RWPE1 (cell line): Measurements from ENCODE around the gene COPRS.
"Not testable (repeated sequence)": the region's sequence is repeated elsewhere in the genome, so short reads cannot be mapped to it uniquely, and the experiment has no call there.

Experiments used
- CTCF ChIA-PET: fragments of 350-600 bp; sonication (Branson Sonifier 250); formaldehyde crosslinking; extraction: SDS; loops from one replicate; lab custom pipeline; 2021; lab: Yijun Ruan, JAX
- POLR2A ChIA-PET: fragments of 400-600 bp; formaldehyde crosslinking; extraction: SDS; loops from one replicate; lab custom pipeline; 2020; ENCODE audit warnings: antibody characterized with exemption; ENCODE audit not compliant: low non-redundant PET; lab: Yijun Ruan, JAX
- DNase-seq: peaks from one replicate; pipeline ENCODE4 v3.0.0; 2012; ENCODE audit warnings: low spot score
- H3K27ac ChIP-seq: fragments of 450-650 bp; 2 replicates; pipeline ENCODE4 v1.5.1; 2017
- TF ChIP-seq, protein P1 (sequence below): fragments of 450-650 bp; conservative IDR thresholded peaks from 2 replicates; pipeline ENCODE4 v1.5.1; 2017; ENCODE audit warnings: low read depth, mild to moderate bottlenecking

The COPRS gene

DNA sequence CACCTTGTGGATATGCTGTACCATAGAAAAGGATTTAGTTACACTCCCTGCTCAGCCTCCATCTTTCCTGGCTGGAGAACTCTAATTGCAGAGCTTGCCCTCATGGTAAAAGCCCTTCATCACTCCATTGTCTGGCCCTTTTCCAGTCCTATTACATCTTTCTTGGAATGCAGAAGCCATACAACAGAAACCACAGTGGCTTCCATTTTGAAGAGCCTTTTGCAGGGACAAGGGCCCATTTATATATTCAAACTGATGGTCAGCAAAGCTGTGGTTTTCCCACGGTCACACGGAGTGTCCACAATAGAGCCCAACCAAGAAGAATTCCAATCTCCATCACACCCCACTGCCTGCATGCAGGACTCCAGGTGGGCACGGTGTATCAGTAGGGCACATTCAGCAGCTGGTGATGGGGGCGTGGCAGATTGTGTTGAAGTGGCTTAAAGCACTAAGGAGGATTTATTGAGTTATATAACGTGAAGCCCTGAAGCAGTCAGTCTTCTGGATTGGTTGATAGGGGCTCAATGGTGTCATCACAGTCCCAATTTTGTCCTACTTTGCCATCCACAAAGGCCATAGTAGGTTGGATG, 20.3 kb downstream of the COPRS start:
- CTCF ChIA-PET, result interaction anchor here (0.6 kb wide), 1 partner anchor 98 kb away, joined by 5 read pairs; no protein-coding TSS in a partner anchor
- TF ChIP-seq, protein P1, sequence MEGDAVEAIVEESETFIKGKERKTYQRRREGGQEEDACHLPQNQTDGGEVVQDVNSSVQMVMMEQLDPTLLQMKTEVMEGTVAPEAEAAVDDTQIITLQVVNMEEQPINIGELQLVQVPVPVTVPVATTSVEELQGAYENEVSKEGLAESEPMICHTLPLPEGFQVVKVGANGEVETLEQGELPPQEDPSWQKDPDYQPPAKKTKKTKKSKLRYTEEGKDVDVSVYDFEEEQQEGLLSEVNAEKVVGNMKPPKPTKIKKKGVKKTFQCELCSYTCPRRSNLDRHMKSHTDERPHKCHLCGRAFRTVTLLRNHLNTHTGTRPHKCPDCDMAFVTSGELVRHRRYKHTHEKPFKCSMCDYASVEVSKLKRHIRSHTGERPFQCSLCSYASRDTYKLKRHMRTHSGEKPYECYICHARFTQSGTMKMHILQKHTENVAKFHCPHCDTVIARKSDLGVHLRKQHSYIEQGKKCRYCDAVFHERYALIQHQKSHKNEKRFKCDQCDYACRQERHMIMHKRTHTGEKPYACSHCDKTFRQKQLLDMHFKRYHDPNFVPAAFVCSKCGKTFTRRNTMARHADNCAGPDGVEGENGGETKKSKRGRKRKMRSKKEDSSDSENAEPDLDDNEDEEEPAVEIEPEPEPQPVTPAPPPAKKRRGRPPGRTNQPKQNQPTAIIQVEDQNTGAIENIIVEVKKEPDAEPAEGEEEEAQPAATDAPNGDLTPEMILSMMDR, result no peak

DNA sequence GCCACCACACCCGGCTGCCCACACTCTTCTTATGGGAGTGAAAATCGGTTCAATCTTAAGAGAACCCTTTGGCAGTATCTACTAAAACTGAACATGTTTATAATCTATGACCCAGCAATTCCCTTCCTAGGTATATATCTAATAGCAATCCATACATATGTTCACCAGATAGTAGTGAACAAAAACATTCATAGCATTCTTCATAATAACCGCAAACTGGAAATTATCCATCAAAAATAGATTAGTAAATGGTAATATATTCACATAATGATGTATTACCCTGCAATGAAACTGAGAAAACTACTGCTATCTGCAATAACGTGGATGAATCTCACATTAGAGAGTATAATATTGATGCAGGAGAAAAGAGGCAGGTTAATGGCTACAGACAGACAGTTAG, 23.1 kb downstream of the COPRS start:
- TF ChIP-seq, protein P1, result no peak
- no peak overlapping the region for H3K27ac ChIP-seq
- ChIA-PET POLR2A (no interaction called here), CTCF (no interaction called here)
- no peak for DNase-seq

More for the DNA sequence above, 20.3 kb downstream of the COPRS start:
- DNase-seq, result no peak
- no peak overlapping the region for H3K27ac ChIP-seq
- POLR2A ChIA-PET, result no interaction called here

DNA sequence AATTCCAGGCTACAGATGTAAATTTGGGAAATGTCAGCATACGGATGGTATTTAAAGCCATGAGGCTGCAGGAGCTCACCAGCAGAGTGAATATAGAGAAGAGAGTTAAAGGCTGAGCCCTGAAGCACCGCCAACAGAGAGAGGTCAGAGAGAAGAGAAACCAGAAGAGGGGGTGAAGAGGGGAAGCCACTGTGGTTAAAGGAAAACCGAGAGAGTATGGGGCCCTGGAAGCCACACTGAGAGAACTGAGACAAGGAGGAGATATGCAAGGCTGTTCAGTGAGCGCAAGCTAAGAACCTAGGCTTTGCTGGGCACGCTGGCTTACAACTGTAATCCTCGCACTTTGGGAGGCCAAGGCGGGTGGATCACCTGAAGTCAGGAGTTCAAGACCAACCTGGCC, 24.6 kb downstream of the COPRS start:
- POLR2A ChIA-PET, result no interaction called here
- TF ChIP-seq, protein P1, result no peak
- H3K27ac ChIP-seq, result no peak overlapping the region
- DNase-seq, result no peak
- CTCF ChIA-PET, result interaction anchor here (0.6 to 1.8 kb wide), 2 partner anchors 147 to 276 kb away, joined by 3 to 4 read pairs; no protein-coding TSS in a partner anchor

DNA sequence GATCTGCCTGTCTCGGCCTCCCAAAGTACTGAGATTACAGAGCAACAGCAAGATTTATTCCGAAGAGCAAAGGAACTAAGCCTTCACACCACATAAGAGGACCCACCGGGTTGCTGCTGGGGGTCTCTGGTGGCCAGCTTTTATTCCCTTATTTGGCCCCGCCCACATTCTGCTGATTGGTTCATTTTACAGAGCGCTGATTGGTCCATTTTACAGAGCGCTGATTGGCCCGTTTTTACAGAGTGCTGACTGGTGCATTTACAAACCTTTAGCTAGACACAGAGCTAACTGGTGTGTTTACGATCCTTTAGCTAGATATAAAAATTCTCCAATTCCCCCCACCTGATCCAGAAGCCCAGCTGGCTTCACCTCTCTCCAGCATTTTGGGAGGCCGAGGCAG, 26.3 kb downstream of the COPRS start:
- CTCF ChIA-PET, result interaction anchor here (0.6 kb wide), 1 partner anchor 36 kb away, joined by 3 read pairs; no protein-coding TSS in a partner anchor
- H3K27ac ChIP-seq, result no peak overlapping the region
- DNase-seq, result no peak
- POLR2A ChIA-PET, result no interaction called here
- TF ChIP-seq, protein P1, result no peak

DNA sequence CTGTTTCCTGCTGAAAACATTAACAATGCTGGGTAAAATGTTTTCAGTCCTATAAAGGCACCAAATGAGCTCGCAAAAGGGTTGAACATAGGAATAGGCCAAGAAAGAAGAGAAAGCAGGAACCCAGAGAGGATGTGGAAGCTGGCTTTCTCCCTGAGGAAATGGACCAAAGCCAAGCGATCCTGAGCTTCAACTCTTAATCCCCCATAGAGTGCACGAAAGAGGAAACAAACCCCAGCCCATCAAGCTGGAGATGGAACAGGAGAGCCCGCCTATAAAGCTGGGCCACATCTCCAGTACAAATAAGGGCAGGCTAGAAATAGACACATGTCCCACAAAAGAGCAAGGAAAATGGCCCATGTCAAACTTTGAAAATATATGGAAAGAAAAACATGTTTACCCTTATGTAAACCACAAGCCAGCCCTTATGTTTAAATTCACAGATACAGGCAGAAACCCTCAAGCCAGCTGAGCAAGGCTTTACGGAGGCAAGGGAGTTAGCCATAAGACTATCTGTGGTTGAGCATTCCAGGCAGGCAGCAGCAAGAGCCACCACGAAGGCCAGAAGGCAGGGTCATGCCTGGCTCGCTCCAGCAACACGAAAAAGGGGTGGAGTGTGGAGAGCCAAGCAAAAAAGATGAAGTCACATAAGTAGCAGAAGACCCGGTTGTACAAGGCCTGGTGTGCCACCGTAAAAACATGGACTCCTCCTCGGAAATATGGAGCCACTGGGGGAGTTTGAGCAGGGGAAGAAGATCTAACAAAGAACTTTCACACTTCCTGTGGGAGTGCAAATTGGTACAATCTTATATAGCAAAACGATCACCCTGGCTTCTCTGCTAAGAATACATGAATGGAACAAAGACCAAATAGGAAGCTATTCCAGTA, 27.8 kb downstream of the COPRS start:
- ChIA-PET POLR2A (no interaction called here), CTCF (interaction anchor here (0.8 to 1.1 kb wide), 2 partner anchors 11 to 12 kb away, joined by 3 read pairs; no protein-coding TSS in a partner anchor)
- no peak for DNase-seq
- H3K27ac ChIP-seq, result no peak overlapping the region
- TF ChIP-seq, protein P1, result no peak

DNA sequence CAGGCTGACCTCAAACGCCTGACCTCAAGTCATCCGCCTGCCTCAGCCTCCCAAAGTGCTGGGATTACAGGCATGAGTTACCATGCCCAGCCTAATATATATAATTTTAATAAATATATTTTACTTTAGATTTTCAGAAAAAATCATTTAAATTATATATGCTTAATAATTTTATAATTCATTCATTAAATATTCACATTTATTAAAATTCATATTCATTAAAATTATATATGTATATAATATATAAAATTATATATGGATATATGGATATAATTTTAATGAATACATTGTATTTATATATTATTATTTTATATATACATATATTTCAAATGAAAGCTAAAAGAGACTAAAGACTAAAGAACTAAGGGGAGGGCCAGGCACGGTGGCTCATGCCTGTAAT, 29.4 kb downstream of the COPRS start:
- TF ChIP-seq, protein P1, result no peak
- H3K27ac ChIP-seq, result no peak overlapping the region
- ChIA-PET CTCF (interaction anchor here (0.7 kb wide), 1 partner anchor 203 kb away, joined by 3 read pairs; no protein-coding TSS in a partner anchor), POLR2A (no interaction called here)
- DNase-seq, result no peak

DNA sequence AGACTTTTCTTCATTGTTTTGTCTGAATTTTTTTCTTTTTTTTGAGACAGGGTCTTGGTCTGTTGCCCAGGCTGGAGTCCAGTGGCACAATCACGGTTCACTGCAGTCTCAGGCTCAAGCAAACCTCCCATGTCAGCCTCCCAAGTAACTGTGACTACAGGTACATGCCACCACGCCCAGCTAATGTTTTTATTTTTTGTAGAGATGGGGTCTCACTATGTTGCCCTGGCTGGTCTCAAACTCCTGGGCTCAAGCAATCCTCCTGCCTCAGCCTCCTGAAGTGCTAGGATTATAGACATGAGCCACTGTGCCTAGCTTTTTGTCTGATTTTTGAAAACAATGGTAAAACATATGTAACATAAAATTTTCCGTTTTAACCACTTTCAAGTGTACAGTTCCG, 30.1 kb downstream of the COPRS start:
- CTCF ChIA-PET, result interaction anchor here (0.7 kb wide), 1 partner anchor 202 kb away, joined by 3 read pairs; no protein-coding TSS in a partner anchor

More for the DNA sequence above, 30.1 kb downstream of the COPRS start:
- DNase-seq, H3K27ac ChIP-seq, POLR2A ChIA-PET: not testable (repeated sequence)
